B cell (primary cell): Measurements from ENCODE around the gene LRFN4.

Source experiments
- CTCF ChIP-seq: fragments of 200-600 bp; IDR thresholded peaks from one replicate; pipeline ENCODE4 v1.8.0; 2022; ENCODE audit warnings: antibody characterized with exemption, mild to moderate bottlenecking
- EZH2 ChIP-seq: IDR thresholded peaks from 2 replicates; pipeline ENCODE4 v1.6.1; 2012; ENCODE audit warnings: borderline replicate concordance, low read depth, mild to moderate bottlenecking, moderate library complexity, low read length; ENCODE audit not compliant: insufficient read depth, poor library complexity, severe bottlenecking

- no peak for TF ChIP-seq CTCF
- TF ChIP-seq EZH2: no peak
These were observed 47.2 kb downstream of the LRFN4 start for GRCh38 chr11:66904055-66904454.
